ENCODE results near the gene SGMS1.
A peak's percentile ranks its signal among the peaks of the same experiment; 100 is the strongest.
"Not testable (repeated sequence)": the region's sequence is repeated elsewhere in the genome, so short reads cannot be mapped to it uniquely, and the experiment has no call there.

SGMS1 gene

GRCh38 chr10:50582046-50582445 lies 41.7 kb downstream of the SGMS1 start:
- DNase-seq (ENCODE audit: low read depth): no peak

DNA sequence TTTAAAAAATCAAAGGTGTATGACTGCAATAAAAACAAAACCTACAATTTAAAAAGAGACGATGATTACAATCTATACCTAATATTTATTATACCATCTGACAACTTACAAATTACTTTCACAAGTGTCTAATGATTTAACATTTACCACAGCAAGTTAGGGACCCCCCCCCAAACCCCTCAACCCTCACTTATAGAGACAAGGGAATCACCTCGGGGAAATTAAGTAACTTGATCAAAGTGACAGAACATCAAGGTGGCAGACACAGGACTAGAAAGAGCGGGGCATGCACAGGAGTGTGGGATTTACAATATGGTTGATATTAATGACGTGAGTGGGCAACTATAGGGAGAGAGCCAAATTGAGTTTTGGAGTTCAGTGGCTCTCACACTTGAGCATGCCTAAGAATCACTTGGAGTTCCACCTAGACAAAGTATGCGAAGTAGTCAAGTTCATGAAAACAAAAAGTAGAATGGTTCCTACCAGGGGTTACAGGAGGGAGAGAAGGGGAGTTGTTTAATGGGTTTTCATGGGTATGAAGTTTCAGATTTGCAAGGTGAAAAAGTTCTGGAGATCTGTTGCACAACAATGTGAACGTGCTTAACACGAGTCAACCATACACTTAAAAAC lies 43.4 kb downstream of the SGMS1 start:
- DNase-seq (ENCODE audit: low read depth): no peak

GRCh38 chr10:50579491-50580261 lies 44.1 kb downstream of the SGMS1 start:
- no peak for DNase-seq (ENCODE audit: low read depth)

DNA sequence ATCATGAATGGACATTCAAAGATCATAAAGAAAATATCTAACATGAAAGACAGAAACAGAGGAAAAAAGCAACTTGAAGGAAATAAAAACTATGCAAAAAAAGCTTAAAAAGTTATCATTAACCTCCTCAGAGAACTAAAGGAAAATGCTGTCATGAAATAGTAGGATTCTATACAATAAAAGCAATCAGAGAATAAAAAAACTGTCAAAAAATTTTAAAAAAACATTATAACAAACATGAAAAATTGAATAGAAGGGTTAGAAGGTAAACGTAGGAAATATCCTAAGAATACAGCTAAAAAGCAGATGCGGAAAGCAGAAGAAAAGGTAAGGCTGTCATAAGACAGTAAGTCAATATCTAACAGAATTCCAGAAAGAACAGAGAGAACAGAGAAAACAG lies 44.8 kb downstream of the SGMS1 start:
- DNase-seq (ENCODE audit: low read depth): no peak

DNA sequence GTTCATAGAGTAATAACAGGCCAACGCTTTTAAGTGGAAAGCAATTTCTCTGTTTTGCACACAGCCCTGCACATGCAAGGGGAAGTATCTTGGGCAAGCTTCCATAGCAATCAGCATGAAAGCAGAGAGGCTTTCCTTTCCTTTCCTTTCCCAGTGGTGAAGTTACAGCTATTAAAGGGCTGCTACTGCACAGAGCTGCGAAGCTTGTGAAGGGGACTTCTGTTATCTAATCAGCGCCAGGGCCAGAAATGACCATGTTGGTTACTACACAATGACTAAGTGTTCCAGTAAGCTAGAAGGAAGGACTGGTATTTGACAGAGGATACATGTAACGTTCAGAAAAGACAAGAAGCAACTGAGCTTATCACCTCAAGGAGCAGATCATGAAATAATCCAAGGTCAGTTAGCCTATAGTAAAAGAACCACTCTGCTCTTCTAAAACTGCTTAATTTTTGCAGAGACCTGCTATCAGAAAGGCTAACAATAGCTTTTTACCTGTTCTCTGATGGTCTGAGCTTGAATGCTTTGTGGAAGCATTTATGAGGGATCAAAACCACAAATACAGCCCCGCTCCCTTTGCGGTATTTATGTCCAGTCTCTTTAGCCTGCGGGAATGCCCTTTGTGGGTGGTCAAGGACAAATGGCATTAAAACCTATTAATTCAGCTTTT lies 45.9 kb downstream of the SGMS1 start:
- no peak for DNase-seq (ENCODE audit: low read depth)

- no peak for DNase-seq (ENCODE audit: low read depth)
These were observed 46.7 kb downstream of the SGMS1 start for GRCh38 chr10:50577010-50577409.

DNA sequence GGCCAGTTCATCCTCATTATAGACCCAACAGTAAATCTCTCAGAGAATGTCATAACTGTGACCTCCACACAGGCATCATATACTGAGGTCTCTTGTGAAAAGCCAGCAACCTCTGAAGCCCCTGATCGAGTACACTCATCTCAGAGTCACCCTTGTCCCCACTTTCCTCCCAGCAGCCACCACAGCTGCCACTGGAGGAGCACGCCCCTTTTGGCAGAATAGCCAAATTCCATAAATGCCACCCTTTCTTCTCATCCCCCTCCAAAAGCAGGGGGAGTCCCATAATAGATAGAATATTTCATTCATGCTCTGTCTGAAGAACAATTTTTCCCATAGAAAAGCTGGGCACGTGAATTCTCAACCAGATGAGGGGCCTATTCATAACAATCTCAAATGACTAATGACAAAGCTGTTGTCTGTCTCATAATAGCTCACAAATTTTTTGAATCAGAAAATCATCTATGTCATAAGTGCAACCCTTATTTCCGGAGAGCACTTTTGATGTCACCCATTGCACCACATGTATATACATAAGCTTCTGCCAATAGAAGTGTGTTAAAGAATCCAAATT lies 47.4 kb downstream of the SGMS1 start:
- no peak for DNase-seq (ENCODE audit: low read depth)

- DNase-seq (ENCODE audit: low read depth): no peak
These were observed 48.1 kb downstream of the SGMS1 start for GRCh38 chr10:50575477-50576244.

DNA sequence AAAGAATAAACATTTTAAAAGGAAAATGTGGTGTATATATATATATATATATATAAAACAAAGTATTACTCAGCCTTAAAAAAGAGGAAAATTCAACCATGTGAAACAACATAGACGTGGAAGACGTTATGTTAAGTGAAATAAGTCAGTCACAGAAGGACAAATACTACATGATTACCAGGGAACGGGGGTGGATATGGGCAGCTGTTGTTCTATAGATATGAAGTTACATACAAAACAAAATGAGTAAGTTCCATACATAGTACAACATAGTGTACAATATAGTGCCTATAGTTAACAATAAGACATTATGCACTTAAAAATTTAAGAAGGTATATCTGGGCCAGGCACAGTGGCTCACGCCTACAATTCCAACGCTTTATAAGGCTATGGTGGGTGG lies 48.8 kb downstream of the SGMS1 start:
- DNase-seq (ENCODE audit: low read depth): no peak

DNA sequence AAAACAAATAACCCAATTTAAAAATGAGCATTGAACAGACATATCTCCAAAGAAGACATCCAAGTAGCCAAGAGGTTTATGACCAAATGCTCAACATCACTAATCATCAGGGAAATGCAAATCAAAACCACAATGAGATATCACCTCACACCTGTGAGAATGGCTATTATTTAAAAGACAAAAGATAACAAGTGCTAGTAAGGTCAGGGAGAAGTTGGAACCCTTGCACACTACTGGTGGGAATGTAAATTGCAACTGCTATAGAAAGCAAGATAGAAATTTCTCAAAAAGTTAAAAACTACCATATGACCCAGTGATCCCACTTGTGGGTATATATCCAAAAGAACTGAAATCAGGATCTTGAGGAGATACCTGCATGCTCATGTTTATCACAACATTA lies 49.5 kb downstream of the SGMS1 start:
- DNase-seq (ENCODE audit: low read depth): no peak

- DNase-seq (ENCODE audit: low read depth): no peak
These were observed 51.7 kb downstream of the SGMS1 start for GRCh38 chr10:50572017-50572491.

DNA sequence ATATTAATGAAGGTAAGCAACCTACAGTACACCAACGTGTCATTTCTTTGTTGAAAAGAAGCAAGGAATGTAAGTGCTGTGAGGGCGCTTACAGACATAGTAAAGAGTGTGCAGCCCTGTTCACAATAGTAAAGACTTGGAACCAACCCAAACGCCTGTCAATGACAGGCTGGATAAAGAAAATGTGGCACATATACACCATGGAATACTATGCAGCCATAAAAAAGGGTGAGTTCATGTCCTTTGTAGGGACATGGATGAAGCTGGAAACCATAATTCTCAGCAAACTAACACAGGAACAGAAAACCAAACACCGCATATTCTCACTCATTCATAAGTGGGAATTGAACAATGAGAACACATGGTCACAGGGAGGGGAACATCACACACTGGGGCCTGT lies 55.0 kb downstream of the SGMS1 start:
- DNase-seq (ENCODE audit: low read depth): not testable (repeated sequence)

GRCh38 chr10:50567384-50567783 lies 56.4 kb downstream of the SGMS1 start:
- no peak for DNase-seq (ENCODE audit: low read depth)

DNA sequence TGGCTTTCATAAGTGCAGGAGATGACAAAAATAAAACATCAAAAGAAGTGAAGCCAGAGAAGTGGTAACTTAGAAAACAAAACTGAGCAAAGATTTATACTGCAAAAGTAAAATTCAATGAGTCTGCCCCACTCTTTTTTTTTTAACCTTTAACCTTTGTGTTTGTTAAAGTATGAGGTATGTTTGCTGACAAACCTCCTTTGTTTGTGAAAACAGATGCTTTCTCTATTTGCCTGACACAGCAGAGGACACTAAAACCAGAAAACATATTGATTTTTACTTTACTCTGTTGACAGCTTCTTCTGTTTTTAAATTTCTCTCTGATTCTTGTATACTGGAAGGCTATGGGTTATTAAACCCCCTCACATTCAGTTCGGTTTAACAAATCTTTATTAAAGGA lies 57.6 kb downstream of the SGMS1 start:
- no peak for DNase-seq (ENCODE audit: low read depth)

DNA sequence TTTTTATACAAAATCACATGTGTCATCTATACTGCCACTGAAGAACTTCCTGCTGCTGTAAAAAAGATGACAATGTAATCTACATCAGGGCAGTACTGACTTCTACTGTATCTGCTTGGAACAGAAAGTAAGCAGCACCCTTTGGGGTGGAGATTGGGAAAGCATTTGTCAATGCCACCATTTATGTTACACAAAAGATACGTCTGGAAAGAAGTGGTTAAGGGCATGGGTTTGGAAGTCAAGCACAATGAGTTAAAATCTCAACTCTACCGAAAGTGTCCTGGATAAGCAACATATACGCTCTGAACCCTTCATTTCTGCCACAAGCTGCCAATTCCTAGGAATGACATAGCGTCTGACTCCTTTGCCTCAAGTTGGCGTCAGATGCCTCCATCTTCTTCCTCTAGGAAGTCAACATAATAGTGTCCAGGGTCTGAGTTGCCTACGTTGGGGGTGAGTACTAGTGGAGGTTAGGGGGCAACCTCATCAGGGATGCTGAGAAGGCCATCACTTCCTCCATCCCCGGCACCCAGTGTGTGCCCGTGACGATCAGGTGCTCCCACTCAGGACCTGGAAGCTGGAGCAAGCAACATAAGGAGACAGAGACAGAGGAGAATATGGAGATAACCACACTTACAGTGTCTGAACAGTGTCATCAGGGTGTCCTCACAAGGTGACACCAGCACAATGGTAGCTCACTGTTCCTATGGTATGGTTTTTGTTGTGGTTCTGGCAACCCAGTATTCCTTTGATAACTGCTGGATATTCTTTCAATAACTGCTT lies 58.3 kb downstream of the SGMS1 start:
- DNase-seq (ENCODE audit: low read depth): no peak

DNA sequence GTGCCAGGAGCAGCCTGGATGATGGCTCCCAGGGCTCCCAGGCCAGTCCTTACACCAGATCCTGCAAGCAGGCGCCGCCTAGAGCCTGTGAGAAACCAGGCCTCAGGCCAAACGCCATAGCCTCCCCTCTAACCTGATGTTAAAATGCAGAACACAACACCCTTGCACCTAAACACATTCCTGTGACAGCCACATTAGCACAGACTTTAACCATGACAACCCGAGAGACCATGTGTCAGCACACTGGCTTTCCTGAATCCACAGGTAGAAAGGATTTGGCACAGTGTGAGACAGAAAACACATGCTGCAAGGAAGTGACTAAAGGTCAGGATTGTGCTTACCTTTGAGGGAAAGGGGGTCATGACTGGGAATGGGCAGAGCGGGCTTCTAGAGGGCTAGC lies 59.9 kb downstream of the SGMS1 start:
- DNase-seq (ENCODE audit: low read depth): no peak

- peak; percentile 10 for DNase-seq (ENCODE audit: low read depth)
These were observed 61.9 kb downstream of the SGMS1 start for GRCh38 chr10:50561816-50562215.

DNA sequence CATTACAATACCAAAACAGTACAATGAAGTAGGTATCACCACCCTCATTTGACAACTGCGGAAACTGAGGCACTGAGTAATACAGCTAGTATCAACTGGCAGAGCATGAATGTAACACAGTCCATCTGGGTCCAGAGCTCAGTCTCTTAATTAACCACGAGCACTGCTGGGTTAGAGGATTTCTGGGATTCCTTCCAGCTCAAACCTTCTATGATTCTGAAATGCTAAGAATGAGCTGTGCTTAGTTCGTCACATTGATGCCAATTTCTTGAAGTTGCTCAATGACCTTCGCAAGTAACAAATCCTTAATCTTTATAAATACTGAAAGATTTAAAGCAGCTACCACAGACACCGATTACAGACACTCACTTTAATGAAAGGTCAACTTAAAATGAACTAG lies 62.5 kb downstream of the SGMS1 start:
- no peak for DNase-seq (ENCODE audit: low read depth)

- DNase-seq (ENCODE audit: low read depth): no peak
These were observed 63.4 kb downstream of the SGMS1 start for GRCh38 chr10:50560370-50560769.

DNA sequence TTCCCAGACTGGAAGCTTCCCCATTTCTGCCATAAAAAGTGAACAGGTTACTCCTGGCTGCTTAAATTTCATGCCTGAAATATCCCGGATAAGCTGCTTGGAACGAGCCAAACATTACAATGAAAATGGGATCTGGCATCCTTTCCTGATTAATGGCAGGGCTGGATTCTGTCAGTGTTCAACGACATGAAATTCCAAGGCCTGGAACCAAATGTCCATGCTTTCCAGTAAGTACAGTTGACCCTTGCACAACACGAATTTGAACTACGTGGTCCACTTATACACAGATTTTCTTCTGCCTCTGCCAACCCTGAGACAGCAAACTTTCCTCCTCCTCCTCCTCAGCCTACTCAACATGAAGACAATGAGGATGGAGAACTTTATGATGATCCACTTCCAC lies 65.4 kb downstream of the SGMS1 start:
- no peak for DNase-seq (ENCODE audit: low read depth)

- DNase-seq (ENCODE audit: low read depth): no peak
These were observed 66.5 kb downstream of the SGMS1 start for GRCh38 chr10:50557130-50557682.

All from stimulated activated CD8-positive, alpha-beta memory T cell treated with anti-CD3 and anti-CD28 coated beads, Interleukin-12 subunit alpha, Interleukin-12 subunit beta, amount 100 ng/mL, for 1 hour (primary cell).